Measurements from ENCODE around the gene CXCR3.

DNA sequence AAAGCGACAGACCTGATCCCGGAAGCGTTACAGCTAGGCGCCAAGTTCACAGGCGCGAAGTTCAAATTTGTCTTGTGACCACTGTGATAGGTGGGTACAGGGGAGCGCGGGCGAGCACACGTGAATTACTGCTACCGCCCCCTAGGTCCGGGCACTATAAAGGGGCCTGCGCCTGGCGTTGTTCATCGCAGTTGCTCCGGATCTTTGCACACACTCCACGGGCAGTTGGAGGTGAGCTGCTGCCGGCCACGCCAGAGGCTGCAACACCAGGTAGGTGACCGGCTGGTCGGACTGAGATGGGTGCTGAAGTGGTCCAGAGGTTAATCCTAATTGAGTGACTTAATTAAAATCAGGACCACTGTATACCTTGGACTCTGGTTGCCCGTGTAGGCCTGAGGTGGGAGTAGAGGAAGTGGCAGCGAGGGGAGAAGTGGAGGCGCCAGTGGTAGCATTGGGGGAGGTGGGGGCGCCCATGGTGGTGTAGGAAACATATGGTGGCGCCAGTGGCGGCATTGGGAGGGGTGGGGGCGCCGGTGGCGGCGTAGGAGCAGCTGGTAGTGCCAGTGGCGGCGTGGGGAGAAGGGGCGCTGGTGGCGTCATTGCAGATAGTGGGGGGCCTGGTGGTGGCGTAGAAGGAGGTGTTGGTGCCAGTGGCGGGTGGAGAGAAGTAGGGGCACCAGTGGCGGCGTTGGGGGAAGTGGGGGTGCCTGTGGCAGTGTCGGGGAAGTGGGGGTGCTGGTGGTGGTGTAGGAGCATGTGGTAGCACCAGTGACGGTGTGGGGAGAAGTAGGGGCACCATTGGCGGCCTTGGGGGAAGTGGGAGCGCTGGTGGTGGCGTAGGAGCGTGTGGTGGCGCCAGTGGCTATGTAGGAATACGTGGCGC lies 39.8 kb downstream of the CXCR3 start, which contains the start of gene GCNA:
- TF ChIP-seq CTCF (IDR thresholded peaks at IDR 0.05) (no peak), POLR2A (IDR thresholded peaks at IDR 0.05) (no peak)

Data from Peyer's patch (tissue), 4 donors.